Immature natural killer cell (primary cell): Measurements from ENCODE around the gene APP. TPM values are rescaled to one million over a fixed set of nuclear protein-coding genes. Genes with fewer than 3 reads are reported as not detected.
"Not testable (repeated sequence)": the region's sequence is repeated elsewhere in the genome, so short reads cannot be mapped to it uniquely, and the experiment has no call there.

Source experiments
- DNase-seq, 3 donors: peaks; one replicate each; pipeline ENCODE4 v3.0.0; 2022; ENCODE audit warnings: mixed read lengths in 1 of 3
- H3K27ac Mint-ChIP-seq, 6 donors: one replicate each; pipeline ENCODE4 v1.8.0; 2020; ENCODE audit warnings: mixed read lengths in 6 of 6, mild to moderate bottlenecking in 5 of 6, inconsistent platforms in 4 of 6, moderate library complexity in 3 of 6
- H3K27me3 Mint-ChIP-seq, 3 donors: one replicate each; pipeline ENCODE4 v1.8.0; 2020 to 2021; ENCODE audit warnings: low read depth in 3 of 3, mild to moderate bottlenecking in 3 of 3, mixed read lengths in 3 of 3, moderate library complexity in 3 of 3, inconsistent platforms in 1 of 3
- H3K36me3 Mint-ChIP-seq, 3 donors: one replicate each; pipeline ENCODE4 v1.8.0; 2020; ENCODE audit warnings: mixed read lengths in 3 of 3, inconsistent platforms in 2 of 3, mild to moderate bottlenecking in 2 of 3
- H3K4me1 Mint-ChIP-seq, 2 donors: one replicate each; pipeline ENCODE4 v1.8.0; 2020; ENCODE audit warnings: inconsistent platforms in 2 of 2, mild to moderate bottlenecking in 2 of 2, mixed read lengths in 2 of 2, moderate library complexity in 1 of 2
- H3K4me3 Mint-ChIP-seq, 5 donors: one replicate each; pipeline ENCODE4 v1.8.0; 2020; ENCODE audit warnings: mild to moderate bottlenecking in 5 of 5, mixed read lengths in 5 of 5, inconsistent platforms in 3 of 5, moderate library complexity in 3 of 5
- H3K9me3 Mint-ChIP-seq, 6 donors: one replicate each; pipeline ENCODE4 v1.8.0; 2020; ENCODE audit warnings: mild to moderate bottlenecking in 6 of 6, mixed read lengths in 6 of 6, inconsistent platforms in 4 of 6, moderate library complexity in 3 of 6
- polyA plus RNA-seq, 3 donors: library from polyadenylated mRNA; unstranded; fragments of 300-500 nt; fragmentation: Illumina TruSeq; gene quantifications; one replicate each; pipeline ENCODE4 v1.2.3, GENCODE V29; 2021

Gene APP
- polyA plus RNA-seq, 3 donors from 2014 or later = 1.4 to 2.4 (median 2.4) TPM

DNA sequence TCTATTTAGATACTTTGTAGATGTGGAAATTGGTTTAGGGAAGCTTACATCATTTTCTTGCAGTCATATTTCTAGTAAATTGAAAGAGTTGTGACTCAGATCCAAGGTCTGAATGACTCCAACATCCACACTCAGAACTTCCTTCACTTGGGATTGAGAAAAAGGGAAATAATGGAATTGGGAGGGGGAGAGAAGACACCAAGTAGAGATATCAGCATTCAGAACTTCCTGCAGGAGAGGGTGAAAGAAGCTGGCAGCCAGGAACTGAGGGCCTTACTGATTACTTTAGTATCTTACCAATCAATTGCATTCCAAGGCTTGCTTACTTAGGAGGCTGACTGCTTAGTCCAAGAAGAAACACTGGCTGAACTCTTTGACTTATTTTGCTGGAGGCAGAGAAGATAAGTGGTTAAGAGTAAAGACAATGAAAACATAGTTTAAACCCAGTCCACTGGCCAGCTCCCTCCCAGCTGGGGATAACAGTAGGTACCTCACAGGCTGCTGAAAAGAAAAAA is 21.7 kb downstream of the APP start:
- Mint-ChIP-seq H3K4me1 (peaks cover 0 to 4% of the 10 kb centered on the region in 2 donors), H3K4me3 (no peak overlapping the region), H3K9me3 (peaks cover 0 to 2% (median 0%) of the 10 kb centered on the region in 6 donors), H3K27ac (no peak overlapping the region), H3K36me3 (no peaks in the 10 kb centered on the region), H3K27me3 (peaks cover 0 to 2% (median under 1%) of the 10 kb centered on the region in 3 donors)
- DNase-seq = no peak

DNA sequence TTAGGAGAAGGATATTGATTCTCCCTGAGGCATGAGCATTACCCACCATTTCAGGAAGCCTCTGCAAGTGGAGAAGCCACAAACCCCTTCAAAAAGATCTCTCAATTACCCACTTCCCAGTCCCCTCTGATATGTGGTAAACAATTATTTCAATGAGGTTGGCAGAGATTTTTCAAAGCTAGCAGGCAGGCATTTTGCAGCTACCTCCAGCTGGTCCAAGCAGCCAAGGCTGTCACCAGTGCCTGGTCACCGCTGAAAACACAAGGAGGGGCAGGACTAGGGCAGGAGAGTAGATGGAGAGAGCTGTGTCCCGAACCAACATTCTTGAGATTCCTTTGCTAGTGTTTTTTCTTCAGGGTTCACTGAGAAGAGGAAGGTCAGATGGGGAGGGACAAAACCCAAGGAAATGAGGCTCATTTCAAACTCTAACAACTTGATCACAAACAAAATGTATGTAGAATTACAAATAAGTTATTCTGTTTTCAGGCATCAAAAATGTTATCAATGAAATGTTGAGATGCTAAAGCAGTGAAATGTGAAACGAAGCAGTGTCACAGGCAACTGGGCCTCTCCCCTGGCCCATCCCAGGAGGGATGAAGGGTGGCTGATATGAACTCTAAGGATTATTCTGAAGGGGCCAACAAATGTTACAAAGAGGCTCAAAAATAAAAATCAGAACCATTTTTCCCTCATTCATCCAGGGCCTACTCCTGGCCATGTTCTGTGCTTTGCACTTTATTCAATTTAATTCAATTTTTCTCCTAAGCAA is 22.3 kb downstream of the APP start:
- no peak for DNase-seq
- H3K36me3 Mint-ChIP-seq = no peaks in the 10 kb centered on the region
- peak overlapping the region in 1 of 6 donors; percentile 42 for H3K27ac Mint-ChIP-seq

DNA sequence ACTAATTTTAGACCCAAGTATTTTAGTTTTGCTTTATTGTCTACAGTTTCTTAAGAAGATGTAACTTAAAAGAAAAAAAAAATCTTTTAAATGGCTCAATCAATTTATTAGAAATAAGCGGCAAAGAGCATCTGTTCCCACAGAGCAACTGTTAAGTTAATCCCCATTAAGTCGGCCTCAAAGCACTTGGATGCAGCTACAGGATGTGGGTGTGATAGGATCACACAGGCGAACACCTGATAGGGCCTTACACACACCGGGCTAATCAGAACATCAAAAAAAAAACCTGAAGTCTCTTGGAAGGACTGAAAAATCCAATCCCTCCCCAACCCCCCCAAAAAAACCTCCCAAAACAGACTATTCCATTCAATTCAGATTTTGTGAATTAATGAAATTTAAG is 23.0 kb downstream of the APP start:
- Mint-ChIP-seq H3K36me3 (no peaks in the 10 kb centered on the region), H3K4me3 (no peak overlapping the region), H3K27ac (no peak overlapping the region), H3K27me3 (peaks cover 0 to 2% (median 0%) of the 10 kb centered on the region in 3 donors), H3K4me1 (peaks cover 0 to 4% of the 10 kb centered on the region in 2 donors), H3K9me3 (peaks cover 0 to 2% (median 0%) of the 10 kb centered on the region in 6 donors)
- DNase-seq = no peak

More for the DNA sequence above, 22.3 kb downstream of the APP start:
- Mint-ChIP-seq H3K27me3 (peaks cover 0 to 2% (median 0%) of the 10 kb centered on the region in 3 donors), H3K9me3 (peaks cover 0 to 2% (median 0%) of the 10 kb centered on the region in 6 donors), H3K4me1 (peaks cover 0 to 4% of the 10 kb centered on the region in 2 donors), H3K4me3 (no peak overlapping the region)

DNA sequence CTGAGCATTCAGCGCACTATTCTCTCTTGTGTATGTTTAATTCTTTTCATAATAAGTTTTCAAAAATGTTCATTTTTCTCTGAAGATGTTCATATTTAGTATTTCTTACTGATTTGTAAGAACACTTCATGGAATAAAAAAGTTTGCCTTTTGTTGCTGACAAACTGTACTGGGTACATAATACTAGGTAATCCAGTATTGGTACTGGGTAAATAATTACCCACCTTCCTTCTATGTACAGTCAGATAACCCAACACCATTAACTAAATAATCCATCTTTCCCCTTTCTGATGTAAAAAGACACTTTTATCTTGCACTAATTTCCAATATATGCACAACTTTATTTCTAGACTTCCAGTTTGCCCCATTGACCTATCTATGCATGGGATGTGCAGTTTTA is 23.9 kb downstream of the APP start:
- H3K4me3 Mint-ChIP-seq = no peak overlapping the region
- peaks cover 0 to 2% (median 0%) of the 10 kb centered on the region in 3 donors for H3K27me3 Mint-ChIP-seq
- H3K9me3 Mint-ChIP-seq = peaks cover 0 to 2% (median 0%) of the 10 kb centered on the region in 6 donors
- H3K4me1 Mint-ChIP-seq = peaks cover 0 to 4% of the 10 kb centered on the region in 2 donors
- no peak for DNase-seq
- no peak overlapping the region for H3K27ac Mint-ChIP-seq
- H3K36me3 Mint-ChIP-seq = no peaks in the 10 kb centered on the region

DNA sequence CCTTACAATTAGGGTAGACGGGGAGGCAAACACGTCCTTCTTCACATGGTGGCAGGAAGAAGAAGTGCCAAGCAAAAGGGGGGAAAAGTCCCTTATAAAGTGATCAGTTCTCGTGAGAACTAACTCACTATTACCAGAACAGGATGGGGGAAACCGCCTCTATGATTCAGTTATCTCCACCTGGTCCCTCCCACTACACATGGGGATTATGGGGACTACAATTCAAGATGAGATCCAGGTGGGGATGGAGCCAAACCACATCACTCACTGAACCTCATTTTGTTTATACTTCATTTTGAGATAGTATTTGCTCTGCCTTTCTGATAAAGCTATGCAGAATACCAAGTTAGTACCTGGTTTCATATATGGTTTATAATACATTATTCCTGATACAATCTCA is 26.5 kb downstream of the APP start:
- Mint-ChIP-seq H3K4me3 (no peak overlapping the region), H3K4me1 (peaks cover 0 to 4% of the 10 kb centered on the region in 2 donors), H3K36me3 (no peaks in the 10 kb centered on the region), H3K27ac (no peak overlapping the region), H3K27me3 (no peaks in the 10 kb centered on the region), H3K9me3 (peaks cover 0 to 2% (median 0%) of the 10 kb centered on the region in 6 donors)
- DNase-seq = no peak

DNA sequence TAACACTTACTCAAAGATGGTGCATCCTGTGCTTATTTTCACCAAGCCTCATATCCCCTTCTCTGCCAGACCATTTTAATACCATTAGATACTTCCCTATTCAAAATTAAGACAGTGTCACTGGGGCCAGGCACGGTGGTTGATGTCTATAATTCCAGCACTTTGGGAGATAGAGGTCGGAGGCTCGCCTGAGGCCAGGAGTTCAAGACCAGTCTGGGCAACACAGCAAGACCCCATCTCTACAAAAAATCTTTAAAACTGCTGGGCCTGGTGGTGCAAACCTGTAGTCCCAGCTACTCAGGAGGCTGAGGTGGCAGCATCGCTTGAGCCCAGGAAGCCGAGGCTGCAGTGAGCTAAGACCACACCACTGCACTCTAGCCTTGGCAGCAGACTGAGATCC is 28.2 kb downstream of the APP start:
- no peaks in the 10 kb centered on the region for H3K27me3 Mint-ChIP-seq
- no peaks in the 10 kb centered on the region for H3K9me3 Mint-ChIP-seq
- no peak overlapping the region for H3K27ac Mint-ChIP-seq
- H3K4me1 Mint-ChIP-seq = no peaks in the 10 kb centered on the region
- no peaks in the 10 kb centered on the region for H3K36me3 Mint-ChIP-seq
- DNase-seq = no peak
- no peak overlapping the region for H3K4me3 Mint-ChIP-seq

DNA sequence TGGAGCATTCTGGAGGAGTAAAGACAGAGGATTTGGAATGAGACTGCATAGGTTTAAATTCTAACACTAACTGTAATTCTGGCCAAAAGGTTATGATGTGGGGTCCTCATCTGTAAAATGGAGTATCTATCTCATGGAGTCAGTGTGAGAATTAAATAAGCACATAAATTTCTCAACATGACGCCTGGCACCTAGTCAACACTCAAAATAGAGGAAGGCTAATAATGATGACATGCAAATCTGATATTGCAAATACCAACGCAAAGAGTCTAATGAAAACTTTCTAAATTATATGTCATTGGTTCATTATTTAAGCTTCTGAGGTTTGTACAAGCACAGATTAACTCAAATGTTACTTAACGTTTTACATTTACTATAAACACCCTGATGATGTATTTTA is 29.6 kb downstream of the APP start:
- Mint-ChIP-seq H3K9me3 (no peaks in the 10 kb centered on the region), H3K4me3 (no peak overlapping the region), H3K36me3 (no peaks in the 10 kb centered on the region), H3K4me1 (no peaks in the 10 kb centered on the region), H3K27me3 (no peaks in the 10 kb centered on the region), H3K27ac (no peak overlapping the region)
- DNase-seq = no peak

DNA sequence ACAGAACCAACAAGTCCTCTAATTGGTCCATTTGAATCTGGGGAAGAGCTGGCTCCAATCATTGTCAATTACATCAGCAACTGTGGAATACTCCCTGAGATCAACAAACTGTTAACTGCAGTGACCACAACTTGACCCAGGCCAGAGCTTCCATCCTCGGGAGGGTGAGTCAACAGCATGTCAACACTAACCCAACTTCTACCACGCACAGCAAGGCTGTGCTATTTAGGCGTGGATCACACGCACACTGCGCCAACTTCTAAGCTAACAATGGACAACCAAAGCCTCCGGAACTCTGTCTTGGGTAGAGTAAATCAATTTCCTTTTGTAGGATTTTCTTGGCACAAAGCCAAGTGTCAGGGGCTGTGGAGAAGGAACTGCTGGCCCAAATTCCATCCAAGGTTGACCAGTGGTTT is 30.4 kb downstream of the APP start:
- Mint-ChIP-seq H3K36me3 (no peaks in the 10 kb centered on the region), H3K4me3 (no peak overlapping the region), H3K4me1 (no peaks in the 10 kb centered on the region), H3K9me3 (no peaks in the 10 kb centered on the region), H3K27ac (no peak overlapping the region), H3K27me3 (peaks cover 0 to 2% (median 0%) of the 10 kb centered on the region in 3 donors)
- no peak for DNase-seq

DNA sequence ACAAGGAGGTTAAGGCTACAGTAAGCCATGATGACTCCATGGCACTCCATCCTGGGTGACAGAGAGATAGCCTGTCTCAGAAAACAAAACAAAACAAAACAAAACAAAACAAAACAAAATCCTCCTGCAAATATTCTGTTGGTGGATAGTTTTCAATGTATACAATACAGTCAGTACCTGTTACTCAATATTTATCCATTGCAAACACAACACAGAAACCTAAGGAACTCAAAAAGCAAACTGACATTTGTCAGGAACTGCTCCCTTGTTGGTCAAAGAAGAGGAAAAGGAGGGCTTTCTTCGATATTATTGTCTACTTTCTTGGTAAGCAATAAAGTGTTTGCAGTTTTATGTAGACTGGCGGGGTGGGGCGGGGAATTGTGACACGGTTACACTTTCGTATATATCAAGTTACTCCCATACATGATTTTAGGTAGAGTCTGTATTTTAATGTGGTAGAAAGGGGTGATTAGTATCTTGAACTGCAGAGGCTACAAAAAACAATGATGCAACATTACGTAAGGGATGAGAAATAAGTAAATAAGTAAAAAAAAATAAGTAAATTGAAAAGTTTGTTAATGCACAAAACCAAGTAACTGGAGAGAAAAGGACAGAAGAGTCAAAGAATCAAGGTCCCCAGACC is 31.8 kb downstream of the APP start:
- Mint-ChIP-seq H3K27ac (no peak overlapping the region), H3K4me1 (no peaks in the 10 kb centered on the region), H3K4me3 (no peak overlapping the region), H3K36me3 (no peaks in the 10 kb centered on the region), H3K9me3 (no peaks in the 10 kb centered on the region), H3K27me3 (peaks cover 0 to 2% (median 0%) of the 10 kb centered on the region in 3 donors)
- DNase-seq = no peak

DNA sequence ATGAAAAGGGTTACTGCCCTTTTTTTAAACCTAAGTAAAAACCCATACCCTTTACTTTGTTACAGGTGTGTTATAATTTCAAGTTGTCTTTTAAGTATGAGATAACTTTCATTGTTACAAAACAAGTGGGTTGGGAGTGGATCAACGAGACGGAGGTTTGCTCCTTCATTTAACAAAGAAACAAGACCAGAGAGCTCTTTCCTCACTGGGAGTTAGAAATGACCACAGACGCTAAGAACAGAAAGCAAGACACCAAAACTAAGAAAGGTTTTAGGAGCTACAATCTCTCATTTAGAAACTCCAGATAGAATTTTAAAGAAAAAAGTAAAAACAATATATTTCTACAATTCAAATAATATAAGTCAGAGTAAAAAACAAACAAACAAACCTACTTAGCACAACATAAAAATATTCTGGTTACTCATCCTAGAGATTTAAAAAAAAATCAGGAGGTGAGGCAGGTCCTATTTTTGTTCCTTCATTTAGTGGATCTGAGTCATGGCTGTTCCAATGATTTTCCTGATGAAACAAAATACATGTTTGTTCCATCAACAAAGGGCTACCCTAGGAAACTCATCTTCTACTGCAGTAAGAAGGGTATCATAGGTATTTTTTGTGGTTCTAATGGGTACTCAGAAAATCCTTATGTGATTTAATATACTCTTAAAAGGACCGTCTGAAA is 33.0 kb downstream of the APP start:
- no peak overlapping the region for H3K27ac Mint-ChIP-seq
- H3K9me3 Mint-ChIP-seq = no peaks in the 10 kb centered on the region
- peaks cover 0 to 2% (median 0%) of the 10 kb centered on the region in 3 donors for H3K27me3 Mint-ChIP-seq
- H3K4me3 Mint-ChIP-seq = no peak overlapping the region
- H3K4me1 Mint-ChIP-seq = no peaks in the 10 kb centered on the region
- no peak for DNase-seq
- no peaks in the 10 kb centered on the region for H3K36me3 Mint-ChIP-seq

DNA sequence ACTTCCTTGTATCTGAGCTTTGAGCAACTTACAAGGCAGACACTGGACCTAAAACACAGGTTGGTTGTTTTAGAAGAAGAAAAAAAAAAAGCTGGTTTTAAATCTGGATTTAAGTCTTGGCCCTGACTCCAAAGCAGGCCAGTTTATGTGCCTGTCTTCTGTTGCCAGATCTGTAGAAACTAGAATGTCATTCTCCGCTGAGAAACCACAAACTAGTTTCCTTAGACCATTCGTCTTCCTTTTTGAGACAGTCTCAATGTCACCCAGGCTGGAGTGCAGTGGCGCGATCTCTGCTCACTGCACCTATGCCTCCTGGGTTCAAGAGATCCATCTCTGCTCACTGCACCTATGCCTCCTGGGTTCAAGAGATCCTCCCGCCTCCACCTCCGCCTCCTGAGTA is 33.9 kb downstream of the APP start:
- Mint-ChIP-seq H3K36me3 (no peaks in the 10 kb centered on the region), H3K27me3 (peaks cover 0 to 2% (median 0%) of the 10 kb centered on the region in 3 donors), H3K27ac (no peak overlapping the region), H3K9me3 (no peaks in the 10 kb centered on the region), H3K4me3 (no peak overlapping the region), H3K4me1 (no peaks in the 10 kb centered on the region)
- no peak for DNase-seq

DNA sequence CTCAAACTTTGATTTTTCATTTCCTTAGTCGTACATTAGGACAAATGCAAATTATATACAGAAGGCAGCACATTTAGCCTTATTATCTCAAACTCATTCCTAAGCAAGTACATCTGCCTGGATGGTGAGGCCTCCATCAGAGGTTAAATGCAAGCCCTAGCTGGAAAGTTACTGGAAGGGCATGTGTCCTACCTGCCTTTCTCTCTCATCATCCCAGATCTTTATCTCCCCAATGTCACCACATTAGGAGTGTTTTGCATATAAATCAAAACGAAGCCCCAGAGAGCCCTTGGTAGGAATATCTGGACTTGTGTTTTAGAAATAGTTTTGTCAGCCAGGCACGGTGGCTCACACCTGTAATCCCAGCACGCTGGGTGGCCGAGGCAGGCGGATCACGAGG is 35.0 kb downstream of the APP start:
- Mint-ChIP-seq H3K4me1 (no peaks in the 10 kb centered on the region), H3K27ac (no peak overlapping the region), H3K9me3 (no peaks in the 10 kb centered on the region), H3K27me3 (peaks cover 0 to 2% (median 0%) of the 10 kb centered on the region in 3 donors), H3K36me3 (no peaks in the 10 kb centered on the region), H3K4me3 (no peak overlapping the region)
- DNase-seq = no peak

DNA sequence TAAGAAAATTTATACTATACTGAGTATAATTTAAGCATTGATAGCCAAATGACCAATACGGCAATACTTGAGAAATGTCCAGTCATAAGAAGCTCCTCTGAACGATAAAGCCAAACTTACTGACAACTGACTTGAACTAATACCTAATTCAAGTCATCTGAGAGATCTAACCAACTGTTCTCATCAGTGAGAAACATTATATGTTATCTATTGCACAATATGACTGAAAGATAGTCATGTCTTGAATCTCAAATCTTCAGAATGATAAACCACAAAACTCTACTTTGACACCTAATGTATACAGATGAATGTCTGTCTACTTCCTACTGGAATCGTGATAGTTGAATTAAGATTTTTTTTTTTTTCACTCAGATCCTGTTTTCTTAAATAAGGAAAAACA is 39.0 kb downstream of the APP start:
- Mint-ChIP-seq H3K27me3 (peaks cover 0 to 2% (median 0%) of the 10 kb centered on the region in 3 donors), H3K36me3 (no peaks in the 10 kb centered on the region), H3K4me1 (no peaks in the 10 kb centered on the region), H3K27ac (no peak overlapping the region), H3K4me3 (no peak overlapping the region), H3K9me3 (peaks cover 0 to 1% (median 0%) of the 10 kb centered on the region in 6 donors)
- DNase-seq = no peak

DNA sequence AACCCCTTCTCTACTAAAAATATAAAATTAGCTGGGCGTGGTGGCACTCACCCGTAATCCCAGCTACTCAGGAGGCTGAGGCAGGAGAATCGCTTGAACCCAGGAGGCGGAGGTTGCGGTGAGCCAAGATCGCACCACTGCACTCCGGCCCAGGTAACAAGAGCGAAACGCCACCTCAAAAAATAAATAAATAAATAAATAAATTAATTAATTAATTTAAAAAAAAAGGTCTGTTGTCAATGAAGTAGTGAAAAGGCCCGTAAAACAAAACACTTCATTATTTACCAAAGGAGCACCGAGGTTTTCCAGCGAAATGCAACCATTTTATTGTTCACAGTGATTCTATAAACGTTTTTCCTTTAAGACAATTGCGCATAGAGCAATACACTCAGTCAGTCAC is 39.5 kb downstream of the APP start:
- H3K36me3 Mint-ChIP-seq, H3K27me3 Mint-ChIP-seq, DNase-seq, H3K4me1 Mint-ChIP-seq, H3K4me3 Mint-ChIP-seq, H3K9me3 Mint-ChIP-seq, H3K27ac Mint-ChIP-seq: not testable (repeated sequence)
